ENCODE data around the gene CTAG1A. TPM values are rescaled to one million over a fixed set of nuclear protein-coding genes. Genes with fewer than 3 reads are reported as not detected.
"Not testable (repeated sequence)": the region's sequence is repeated elsewhere in the genome, so short reads cannot be mapped to it uniquely, and the experiment has no call there.

CTAG1A gene
- polyA plus RNA-seq, 6 donors from 2014 or later, result not detected

DNA sequence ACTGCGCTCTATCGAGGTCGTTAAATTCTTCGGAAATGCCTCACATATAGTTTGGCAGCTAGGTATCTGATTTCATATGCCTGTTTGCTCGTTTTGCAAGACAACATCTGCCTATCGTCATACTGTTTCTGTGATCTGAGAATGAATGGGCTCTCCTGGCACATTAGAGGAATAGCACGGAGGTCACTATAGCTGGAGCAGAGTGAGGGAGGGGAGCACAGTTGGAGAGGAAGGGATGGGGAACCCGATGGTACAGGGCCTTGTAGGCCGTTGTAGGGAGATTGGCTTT lies 37.0 kb upstream of the CTAG1A start:
- Mint-ChIP-seq H3K27me3 (no peaks in the 10 kb centered on the region), H3K4me3 (peak overlapping the region; percentile 80 to 96 (median 94)), H3K4me1 (peaks cover 21 to 42% (median 38%) of the 10 kb centered on the region in 3 donors), H3K9me3 (peaks cover 0 to 5% (median 0%) of the 10 kb centered on the region in 7 donors), H3K27ac (peak overlapping the region; percentile 83 to 98 (median 94)), H3K36me3 (no peaks in the 10 kb centered on the region)
- ATAC-seq (ENCODE audit: low read depth in 2 of 2) (no peak), DNase-seq (no peak)

DNA sequence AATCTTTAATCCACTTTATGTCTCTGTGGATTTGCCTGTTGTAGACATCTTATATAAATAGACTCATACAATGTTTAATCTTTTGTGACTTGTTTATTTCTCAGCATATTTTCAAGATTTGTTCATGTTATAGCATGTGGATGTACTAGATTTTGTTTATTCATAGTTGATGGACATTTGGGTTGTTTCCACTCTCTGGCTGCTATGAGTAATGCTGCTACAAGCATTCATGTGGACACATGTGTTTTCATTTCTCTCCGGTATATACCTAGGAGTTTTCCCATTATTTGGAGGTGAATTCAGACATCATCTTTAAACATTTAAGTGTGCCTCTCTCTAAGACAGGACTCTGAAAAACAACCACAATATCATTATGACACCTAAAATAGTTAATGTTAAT lies 35.2 kb upstream of the CTAG1A start:
- no peaks in the 10 kb centered on the region for H3K27me3 Mint-ChIP-seq
- ATAC-seq (ENCODE audit: low read depth in 2 of 2) (no peak), DNase-seq (no peak)
- H3K4me3 Mint-ChIP-seq, result peak overlapping the region in 6 of 8 donors; percentile 4 to 80 (median 55)
- H3K27ac Mint-ChIP-seq, result peak overlapping the region in 1 of 6 donors; percentile 58
- peaks cover 18 to 41% (median 35%) of the 10 kb centered on the region in 3 donors for H3K4me1 Mint-ChIP-seq
- peaks cover 0 to under 1% of the 10 kb centered on the region in 2 donors for H3K36me3 Mint-ChIP-seq
- H3K9me3 Mint-ChIP-seq, result peaks cover 0 to 5% (median 0%) of the 10 kb centered on the region in 7 donors

DNA sequence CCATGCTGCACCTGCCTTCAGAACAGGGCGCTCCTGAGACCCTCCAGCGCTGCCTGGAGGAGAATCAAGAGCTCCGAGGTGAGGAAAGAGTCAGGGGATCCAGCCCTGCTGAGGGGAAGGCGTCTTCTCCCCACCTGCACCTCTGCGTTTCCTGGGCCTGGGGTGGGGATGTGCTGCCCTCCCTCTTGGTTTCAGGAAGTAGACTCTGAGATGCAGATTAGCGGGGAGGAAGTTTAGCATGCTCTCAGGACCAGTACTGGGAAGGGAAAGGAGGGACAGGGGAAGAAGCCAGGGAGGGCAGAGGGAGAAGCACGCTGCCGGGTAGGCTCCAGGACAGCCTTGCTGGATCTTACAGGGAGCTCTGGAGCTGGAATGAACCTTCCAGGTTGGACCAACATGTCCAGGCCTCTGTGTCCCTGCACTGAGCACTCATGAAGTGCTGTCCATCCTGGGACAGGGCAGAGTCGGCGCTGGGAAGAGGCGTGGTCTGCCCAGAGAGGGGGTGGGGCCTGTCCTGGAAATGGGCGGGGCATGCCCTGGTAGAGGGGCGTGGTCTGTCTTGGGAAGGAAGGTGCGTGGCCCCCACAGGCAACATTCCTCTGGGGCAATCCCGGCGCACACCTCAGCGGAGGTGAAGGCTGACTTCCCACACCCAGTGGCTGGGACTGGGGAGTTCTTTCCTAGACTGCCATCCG lies 32.7 kb upstream of the CTAG1A start:
- Mint-ChIP-seq H3K4me3 (peak overlapping the region in 1 of 8 donors; percentile 66), H3K27ac (peak overlapping the region in 2 of 6 donors; percentile 28 to 39), H3K4me1 (peaks cover 14 to 36% (median 33%) of the 10 kb centered on the region in 3 donors)
- not testable (repeated sequence) for H3K27me3 Mint-ChIP-seq; ATAC-seq (ENCODE audit: low read depth in 2 of 2); DNase-seq; H3K9me3 Mint-ChIP-seq; H3K36me3 Mint-ChIP-seq

DNA sequence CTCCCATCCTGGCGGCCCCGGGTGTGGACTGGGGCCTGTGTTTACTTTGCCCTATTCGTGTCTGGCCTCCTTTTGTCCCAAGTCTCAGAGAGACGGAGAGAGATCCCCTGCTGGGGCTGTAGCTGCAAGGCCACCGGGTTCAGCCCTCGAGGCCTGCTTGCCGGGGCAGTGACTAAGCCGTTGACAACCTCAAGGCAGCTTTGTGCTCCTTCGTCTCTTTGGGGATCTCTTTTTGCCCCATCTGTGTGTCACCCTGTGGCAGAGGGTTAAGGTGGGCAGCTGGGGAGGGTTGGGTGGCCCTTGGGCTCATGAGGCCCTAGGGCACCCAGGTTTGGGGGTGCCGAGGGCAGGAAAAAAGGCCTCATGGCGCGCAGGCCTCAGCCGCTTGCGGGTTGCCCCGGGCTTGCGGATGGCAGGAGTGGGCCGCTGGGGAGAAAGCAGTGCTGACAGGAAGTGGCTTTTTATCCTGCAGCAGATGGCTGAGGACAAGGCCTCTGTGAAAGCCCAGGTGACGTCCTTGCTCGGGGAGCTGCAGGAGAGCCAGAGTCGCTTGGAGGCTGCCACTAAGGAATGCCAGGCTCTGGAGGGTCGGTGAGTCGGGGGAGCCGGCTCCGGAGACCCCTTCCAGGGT lies 26.8 kb upstream of the CTAG1A start:
- not testable (repeated sequence) for H3K4me3 Mint-ChIP-seq; H3K4me1 Mint-ChIP-seq; H3K36me3 Mint-ChIP-seq; ATAC-seq (ENCODE audit: low read depth in 2 of 2); H3K27me3 Mint-ChIP-seq; H3K9me3 Mint-ChIP-seq; H3K27ac Mint-ChIP-seq; DNase-seq

DNA sequence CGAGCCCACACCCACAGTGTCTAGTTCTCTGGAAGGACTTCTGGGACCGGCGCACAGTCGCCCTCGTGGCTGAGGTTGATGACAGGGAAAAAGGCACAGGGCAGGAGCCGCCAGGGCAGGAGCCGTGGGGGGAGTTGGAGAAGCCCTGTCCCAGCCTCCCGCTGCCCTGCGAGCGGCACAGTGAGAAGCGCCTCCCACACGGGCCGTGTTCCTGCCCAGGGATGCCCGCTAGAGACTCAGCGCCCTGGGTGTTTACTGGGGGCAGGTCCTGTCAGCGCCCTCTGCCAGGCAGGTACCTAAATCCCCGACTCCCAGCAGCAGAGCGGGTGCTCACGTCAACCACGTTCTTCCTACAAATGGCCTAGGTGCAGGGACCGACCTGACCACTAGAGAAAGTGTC lies 26.0 kb upstream of the CTAG1A start:
- not testable (repeated sequence) for DNase-seq; H3K36me3 Mint-ChIP-seq; H3K4me3 Mint-ChIP-seq; H3K27me3 Mint-ChIP-seq; ATAC-seq (ENCODE audit: low read depth in 2 of 2); H3K4me1 Mint-ChIP-seq; H3K27ac Mint-ChIP-seq; H3K9me3 Mint-ChIP-seq

DNA sequence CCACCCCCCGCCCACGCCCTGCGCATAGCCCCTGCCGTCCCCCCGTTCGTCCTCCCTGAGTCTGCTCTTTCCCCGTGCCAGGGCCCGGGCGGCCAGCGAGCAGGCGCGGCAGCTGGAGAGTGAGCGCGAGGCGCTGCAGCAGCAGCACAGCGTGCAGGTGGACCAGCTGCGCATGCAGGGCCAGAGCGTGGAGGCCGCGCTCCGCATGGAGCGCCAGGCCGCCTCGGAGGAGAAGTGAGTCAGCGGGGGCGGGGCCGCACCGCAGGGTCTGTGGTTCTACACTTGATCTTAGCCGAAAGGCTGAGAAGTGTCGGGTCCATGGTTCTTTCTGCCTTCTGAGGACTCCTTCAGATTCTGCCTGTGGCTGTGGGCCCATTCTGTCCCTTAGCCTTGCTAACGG lies 24.6 kb upstream of the CTAG1A start:
- H3K4me1 Mint-ChIP-seq; DNase-seq; H3K27me3 Mint-ChIP-seq; H3K9me3 Mint-ChIP-seq; ATAC-seq (ENCODE audit: low read depth in 2 of 2); H3K27ac Mint-ChIP-seq; H3K36me3 Mint-ChIP-seq; H3K4me3 Mint-ChIP-seq: not testable (repeated sequence)

DNA sequence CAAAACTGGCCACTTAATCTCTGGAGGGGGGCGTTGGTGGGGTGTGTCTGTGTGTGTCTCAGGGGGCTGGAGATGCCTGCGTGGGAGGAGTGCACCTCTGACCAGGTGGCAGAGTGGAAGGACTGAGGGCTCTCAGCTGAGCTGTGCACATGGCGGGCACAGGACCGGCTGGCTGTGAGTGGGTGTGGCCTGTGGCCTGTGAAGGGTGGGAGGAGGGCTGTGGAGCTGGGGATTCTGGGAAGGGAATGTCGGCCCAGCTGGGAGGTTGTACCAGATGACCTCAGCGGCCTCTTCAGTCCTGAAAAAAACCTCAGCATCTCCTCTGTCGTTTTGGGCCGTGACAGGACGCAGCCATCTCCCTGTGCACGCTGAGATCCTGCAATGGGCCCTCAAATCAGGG lies 22.6 kb upstream of the CTAG1A start:
- ATAC-seq (ENCODE audit: low read depth in 2 of 2); H3K36me3 Mint-ChIP-seq; DNase-seq; H3K27ac Mint-ChIP-seq; H3K4me3 Mint-ChIP-seq; H3K4me1 Mint-ChIP-seq; H3K9me3 Mint-ChIP-seq; H3K27me3 Mint-ChIP-seq: not testable (repeated sequence)

DNA sequence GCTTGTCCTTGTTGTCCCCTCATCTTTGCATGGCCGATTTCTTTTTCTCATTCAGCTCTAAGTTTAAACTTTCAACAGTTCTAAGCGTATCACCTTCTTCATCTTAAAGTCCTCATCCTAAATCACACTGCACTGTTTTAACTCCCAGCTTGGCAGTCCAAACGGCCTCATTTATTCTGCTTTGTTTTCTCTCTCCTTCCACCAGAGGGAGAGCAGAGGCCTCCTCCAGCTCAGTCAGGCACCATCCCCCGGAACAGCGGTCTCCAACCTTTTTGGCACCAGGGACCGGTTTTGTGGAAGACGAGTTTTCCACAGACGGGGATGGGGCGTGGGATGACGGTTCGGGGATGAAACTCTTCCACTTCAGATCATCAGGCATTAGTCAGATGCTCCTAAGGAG lies 14.6 kb upstream of the CTAG1A start:
- not testable (repeated sequence) for DNase-seq; H3K27ac Mint-ChIP-seq; H3K27me3 Mint-ChIP-seq; H3K36me3 Mint-ChIP-seq; H3K9me3 Mint-ChIP-seq; ATAC-seq (ENCODE audit: low read depth in 2 of 2); H3K4me1 Mint-ChIP-seq; H3K4me3 Mint-ChIP-seq

DNA sequence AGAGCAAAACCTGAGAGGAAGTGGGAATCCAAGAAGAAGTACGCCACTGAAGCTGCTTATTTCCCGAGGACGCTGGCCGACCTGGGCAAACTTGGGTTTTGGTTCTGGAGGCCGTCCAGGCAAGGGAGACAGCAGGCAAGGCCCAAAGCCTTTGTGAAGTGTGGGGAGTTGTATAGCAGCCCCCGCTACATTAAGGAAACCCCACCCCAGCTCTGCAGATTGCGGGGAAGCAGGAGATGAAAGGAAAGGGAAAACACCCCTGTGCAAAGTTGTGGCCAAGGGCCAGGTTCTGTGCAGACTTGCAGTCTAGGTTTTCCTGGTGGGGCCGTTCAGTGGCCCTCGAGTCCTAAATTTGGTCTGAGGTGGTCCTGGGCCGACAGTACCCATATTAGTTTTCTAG lies 11.9 kb upstream of the CTAG1A start:
- H3K4me1 Mint-ChIP-seq; ATAC-seq (ENCODE audit: low read depth in 2 of 2); H3K27ac Mint-ChIP-seq; H3K27me3 Mint-ChIP-seq; H3K4me3 Mint-ChIP-seq; H3K9me3 Mint-ChIP-seq; DNase-seq; H3K36me3 Mint-ChIP-seq: not testable (repeated sequence)

DNA sequence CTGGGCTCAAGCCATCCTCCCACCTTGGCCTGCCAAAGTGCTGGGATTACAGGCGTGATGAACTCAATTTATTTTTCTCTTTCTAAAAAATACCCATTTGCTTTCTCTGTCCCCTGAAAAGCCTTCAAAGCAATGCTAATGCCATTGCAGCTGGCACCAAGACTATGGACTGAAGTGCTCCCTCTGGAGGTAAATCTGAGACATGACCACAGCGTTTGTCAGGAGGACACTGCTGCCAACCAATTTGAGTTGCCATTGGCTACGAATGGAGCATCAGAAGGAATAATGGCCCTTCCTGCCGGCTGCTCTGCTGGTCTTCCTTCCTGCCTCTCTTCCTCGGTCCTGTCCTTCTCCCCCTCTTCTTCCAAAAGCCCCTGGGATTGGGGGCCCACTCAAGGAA lies 9.9 kb upstream of the CTAG1A start:
- not testable (repeated sequence) for H3K36me3 Mint-ChIP-seq, H3K9me3 Mint-ChIP-seq, H3K4me1 Mint-ChIP-seq, H3K4me3 Mint-ChIP-seq, H3K27ac Mint-ChIP-seq, H3K27me3 Mint-ChIP-seq, DNase-seq
- ATAC-seq (ENCODE audit: low read depth in 2 of 2), result peak; percentile 35 to 52

DNA sequence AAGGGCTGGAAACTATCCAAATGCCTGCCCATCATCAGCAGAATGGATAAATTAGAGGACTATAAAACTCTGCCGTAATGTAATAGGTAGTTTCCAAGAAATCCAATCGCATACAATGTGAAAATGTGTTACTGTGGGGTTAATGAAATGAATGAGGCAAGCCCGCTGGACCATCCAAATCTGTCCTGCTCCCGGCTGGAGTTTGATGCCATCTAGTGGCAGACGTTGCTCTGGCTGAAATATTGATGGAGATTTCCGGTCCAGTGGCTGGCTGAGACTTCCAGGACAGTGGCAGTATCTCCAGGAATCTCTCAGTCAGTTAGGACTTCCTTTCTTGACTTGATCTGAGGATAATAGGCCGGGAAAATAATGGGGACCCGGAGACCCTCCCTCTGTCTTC lies 1.9 kb upstream of the CTAG1A start:
- not testable (repeated sequence) for H3K4me1 Mint-ChIP-seq; H3K9me3 Mint-ChIP-seq; DNase-seq; H3K27me3 Mint-ChIP-seq; ATAC-seq (ENCODE audit: low read depth in 2 of 2); H3K27ac Mint-ChIP-seq; H3K4me3 Mint-ChIP-seq; H3K36me3 Mint-ChIP-seq

DNA sequence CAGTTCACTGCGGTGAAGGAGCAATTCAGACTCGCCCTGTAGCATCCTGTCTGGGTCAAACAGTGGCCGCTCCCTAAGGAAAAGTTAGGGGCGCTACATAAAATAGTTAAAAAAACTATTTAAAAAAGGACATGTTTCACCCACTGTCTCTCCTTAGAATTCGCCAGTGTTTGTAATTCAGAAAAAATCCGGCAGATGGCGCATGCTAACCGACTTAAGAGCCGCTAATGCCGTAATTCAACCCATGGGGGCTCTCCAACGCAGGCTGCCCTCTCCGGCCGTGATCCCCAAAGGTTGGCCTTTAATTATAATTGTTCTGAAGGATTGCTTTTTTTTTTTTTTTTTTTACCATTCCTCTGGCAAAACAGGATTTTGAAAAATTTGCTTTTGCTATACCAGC lies 5.5 kb downstream of the CTAG1A start:
- peaks cover 0 to 14% of the 10 kb centered on the region in 2 donors for H3K36me3 Mint-ChIP-seq
- H3K27me3 Mint-ChIP-seq, result peaks cover 0 to 16% (median 8%) of the 10 kb centered on the region in 3 donors
- H3K4me1 Mint-ChIP-seq; DNase-seq; H3K27ac Mint-ChIP-seq; H3K4me3 Mint-ChIP-seq; ATAC-seq (ENCODE audit: low read depth in 2 of 2): not testable (repeated sequence)
- peaks cover 0 to 10% (median 2%) of the 10 kb centered on the region in 7 donors for H3K9me3 Mint-ChIP-seq

DNA sequence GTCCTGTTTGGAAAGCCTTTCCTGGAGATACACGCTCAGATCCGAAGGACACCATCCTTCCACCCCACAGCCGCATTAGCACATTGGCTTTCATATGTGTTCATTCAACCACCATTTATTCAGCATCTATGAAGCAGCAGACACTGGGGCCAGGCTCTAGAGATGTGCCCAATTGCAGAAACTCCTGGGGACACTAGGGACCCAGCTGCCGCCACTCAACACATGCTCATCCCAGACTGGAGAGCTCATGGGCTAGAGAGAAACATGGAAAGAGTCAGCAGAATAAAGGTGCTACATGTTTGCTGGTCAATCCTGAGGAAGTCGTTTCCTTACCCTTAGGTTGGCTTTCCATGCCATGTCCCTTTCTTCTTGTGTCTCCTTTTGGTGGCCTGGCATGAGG lies 7.6 kb downstream of the CTAG1A start:
- Mint-ChIP-seq H3K4me3 (no peak overlapping the region), H3K9me3 (peaks cover 0 to 10% (median 2%) of the 10 kb centered on the region in 7 donors), H3K4me1 (no peaks in the 10 kb centered on the region), H3K36me3 (peaks cover 0 to 14% of the 10 kb centered on the region in 2 donors), H3K27ac (no peak overlapping the region), H3K27me3 (peaks cover 0 to 16% (median 12%) of the 10 kb centered on the region in 3 donors)
- ATAC-seq (ENCODE audit: low read depth in 2 of 2), result no peak
- no peak for DNase-seq

DNA sequence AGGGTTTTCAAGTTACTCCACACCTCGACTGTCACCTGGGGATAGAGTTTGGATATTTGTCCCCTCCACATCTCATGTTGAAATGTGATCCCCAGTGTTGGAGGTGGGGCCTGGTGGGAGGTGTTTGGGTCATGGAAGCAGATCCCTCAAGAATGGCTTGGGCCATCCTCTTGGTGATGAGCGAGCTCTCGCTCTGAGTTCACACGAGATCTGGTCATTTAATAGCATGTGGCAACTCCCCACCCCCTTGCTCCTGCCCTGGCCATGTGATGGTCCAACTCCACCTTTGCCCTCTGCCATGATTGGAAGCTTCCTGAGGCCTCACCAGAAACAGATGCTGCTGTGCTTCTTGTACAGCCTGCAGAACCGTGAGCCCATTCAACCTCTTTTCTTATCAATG lies 8.3 kb downstream of the CTAG1A start:
- H3K36me3 Mint-ChIP-seq, result peaks cover 0 to 14% of the 10 kb centered on the region in 2 donors

More for the DNA sequence above, 8.3 kb downstream of the CTAG1A start:
- peaks cover 0 to 13% (median 2%) of the 10 kb centered on the region in 7 donors for H3K9me3 Mint-ChIP-seq
- H3K27me3 Mint-ChIP-seq, result peaks cover 4 to 16% (median 12%) of the 10 kb centered on the region in 3 donors
- ATAC-seq (ENCODE audit: low read depth in 2 of 2) (no peak), DNase-seq (no peak)
- H3K4me3 Mint-ChIP-seq, result no peak overlapping the region
- H3K4me1 Mint-ChIP-seq, result no peaks in the 10 kb centered on the region
- no peak overlapping the region for H3K27ac Mint-ChIP-seq
